Neural progenitor cell (in vitro differentiated cells): Measurements from ENCODE around the gene BMPR1A. TPM values are rescaled to one million over a fixed set of nuclear protein-coding genes. Genes with fewer than 3 reads are reported as not detected.

Source experiments
- DNase-seq: peaks from one replicate; pipeline ENCODE4 v3.0.0-alpha.2; 2016; ENCODE audit warnings: low spot score
- H2AFZ ChIP-seq: fragments of 200-600 bp; sonication (generic); replicated peaks from 2 replicates; pipeline ENCODE4 v1.6.1; 2016; ENCODE audit warnings: antibody characterized with exemption
- H3F3A ChIP-seq: fragments of 200-600 bp; sonication (generic); 2 replicates; pipeline ENCODE4 v1.6.1; 2016; ENCODE audit warnings: antibody characterized with exemption, low read depth
- H3K27ac ChIP-seq: fragments of 200-600 bp; sonication (generic); 2 replicates; pipeline ENCODE4 v1.5.1; 2016; ENCODE audit warnings: mild to moderate bottlenecking
- H3K27me3 ChIP-seq: fragments of 200-600 bp; sonication (generic); 2 replicates; pipeline ENCODE4 v1.6.1; 2016; ENCODE audit warnings: mild to moderate bottlenecking, moderate library complexity
- H3K36me3 ChIP-seq: fragments of 200-600 bp; sonication (generic); 2 replicates; pipeline ENCODE4 v1.5.1; 2016
- H3K4me1 ChIP-seq: fragments of 200-600 bp; sonication (generic); 2 replicates; pipeline ENCODE4 v1.6.1; 2016; ENCODE audit warnings: mixed run types
- H3K4me2 ChIP-seq: fragments of 200-600 bp; sonication (generic); 2 replicates; pipeline ENCODE4 v1.6.1; 2016
- H3K4me3 ChIP-seq: fragments of 200-600 bp; sonication (generic); 2 replicates; pipeline ENCODE4 v1.5.1; 2016
- H3K79me2 ChIP-seq: fragments of 200-600 bp; sonication (generic); 2 replicates; pipeline ENCODE4 v1.6.1; 2016; ENCODE audit warnings: low read depth
- H3K9ac ChIP-seq: fragments of 200-600 bp; sonication (generic); 2 replicates; pipeline ENCODE4 v1.6.1; 2016
- H3K9me3 ChIP-seq: fragments of 200-600 bp; sonication (generic); 2 replicates; pipeline ENCODE4 v1.5.1; 2016; ENCODE audit warnings: low read depth
- H4K20me1 ChIP-seq: fragments of 200-600 bp; sonication (generic); 2 replicates; pipeline ENCODE4 v1.6.1; 2016; ENCODE audit warnings: low read depth
- H3K27ac Mint-ChIP-seq: 3 replicates; pipeline ENCODE4 v1.8.0; 2021; ENCODE audit warnings: mixed read lengths
- H3K27me3 Mint-ChIP-seq: 2 replicates; pipeline ENCODE4 v1.8.0; 2022; ENCODE audit warnings: low read depth, mild to moderate bottlenecking, inconsistent platforms, moderate library complexity, mixed read lengths; ENCODE audit not compliant: insufficient read depth
- H3K36me3 Mint-ChIP-seq: 3 replicates; pipeline ENCODE4 v1.8.0; 2021; ENCODE audit warnings: mixed read lengths
- H3K4me1 Mint-ChIP-seq: 3 replicates; pipeline ENCODE4 v1.8.0; 2021; ENCODE audit warnings: mixed read lengths
- H3K4me3 Mint-ChIP-seq: 3 replicates; pipeline ENCODE4 v1.8.0; 2021; ENCODE audit warnings: mild to moderate bottlenecking, moderate library complexity, mixed read lengths
- H3K9me3 Mint-ChIP-seq: 3 replicates; pipeline ENCODE4 v1.8.0; 2020; ENCODE audit warnings: mixed read lengths
- CTCF ChIP-seq: fragments of 200-600 bp; sonication (generic); IDR thresholded peaks from 2 replicates; pipeline ENCODE4 v1.5.1; 2017; ENCODE audit warnings: antibody characterized with exemption, mild to moderate bottlenecking
- EZH2 ChIP-seq: fragments of 200-600 bp; sonication (generic); IDR thresholded peaks from 2 replicates; pipeline ENCODE4 v1.6.1; 2017; ENCODE audit warnings: antibody characterized with exemption, mild to moderate bottlenecking, moderate library complexity
- EZH2phosphoT487 ChIP-seq: fragments of 200-600 bp; sonication (generic); IDR thresholded peaks from 2 replicates; pipeline ENCODE4 v1.6.1; 2017; ENCODE audit warnings: antibody characterized with exemption
- total RNA-seq: library from RNA; depleted of rRNA; stranded (reverse); fragments of >200 nt; gene quantifications from 2 replicates; pipeline ENCODE4 v1.2.3, GENCODE V29; 2015; ENCODE audit warnings: low replicate concordance

Gene BMPR1A
- total RNA-seq, 1 donor from 2014 or later = 76.2 TPM

GRCh38 chr10:86828145-86828544, 71.7 kb downstream of the BMPR1A start:
- Mint-ChIP-seq H3K27ac (no peak overlapping the region), H3K9me3 (no peaks in the 10 kb centered on the region), H3K36me3 (peaks cover 14% of the 10 kb centered on the region), H3K4me3 (no peak overlapping the region), H3K4me1 (peaks cover 17% of the 10 kb centered on the region), H3K27me3 (peaks cover 2% of the 10 kb centered on the region)
- no peak for DNase-seq
- TF ChIP-seq CTCF (no peak), EZH2 (no peak), EZH2phosphoT487 (no peak)
- no peak overlapping the region for H3K9ac ChIP-seq
- H3K36me3 ChIP-seq = no peaks in the 10 kb centered on the region
- H3K9me3 ChIP-seq = no peaks in the 10 kb centered on the region
- peaks cover 26% of the 10 kb centered on the region for H3F3A ChIP-seq
- H3K4me3 ChIP-seq = no peak overlapping the region
- no peak overlapping the region for H2AFZ ChIP-seq
- H3K79me2 ChIP-seq = peaks cover 100% of the 10 kb centered on the region
- no peaks in the 10 kb centered on the region for H3K27me3 ChIP-seq
- H3K4me1 ChIP-seq = peaks cover 25% of the 10 kb centered on the region
- H4K20me1 ChIP-seq = peaks cover 98% of the 10 kb centered on the region
- H3K4me2 ChIP-seq = no peak overlapping the region
- H3K27ac ChIP-seq = no peak overlapping the region

DNA sequence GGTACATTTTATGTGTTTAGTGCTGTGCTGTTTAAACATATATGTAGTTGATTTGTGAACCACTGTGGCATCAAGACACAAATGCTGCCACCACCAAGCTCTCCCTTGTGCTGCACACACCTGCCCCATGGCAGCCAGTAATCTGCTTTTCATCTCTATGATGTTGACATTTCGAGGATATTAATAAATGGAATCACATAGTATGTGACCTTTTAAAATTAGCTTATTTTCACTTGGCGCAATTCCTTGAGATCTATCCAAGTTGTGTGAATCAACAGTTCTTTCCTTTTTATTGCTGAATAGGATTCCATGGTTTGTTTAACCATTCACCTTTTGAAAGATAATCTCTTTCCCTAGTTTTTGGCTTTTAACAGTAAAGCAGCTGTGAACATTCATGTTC, 73.1 kb downstream of the BMPR1A start:
- Histone ChIP-seq H3K9me3 (no peaks in the 10 kb centered on the region), H3K9ac (no peak overlapping the region), H3K27ac (no peak overlapping the region), H2AFZ (no peak overlapping the region), H3K27me3 (no peaks in the 10 kb centered on the region), H3K36me3 (no peaks in the 10 kb centered on the region), H4K20me1 (peaks cover 98% of the 10 kb centered on the region), H3K4me1 (peaks cover 13% of the 10 kb centered on the region), H3K4me3 (no peak overlapping the region), H3F3A (peaks cover 14% of the 10 kb centered on the region), H3K4me2 (no peak overlapping the region), H3K79me2 (peaks cover 100% of the 10 kb centered on the region)
- Mint-ChIP-seq H3K36me3 (peaks cover 14% of the 10 kb centered on the region), H3K4me1 (peaks cover 14% of the 10 kb centered on the region), H3K27me3 (peaks cover 2% of the 10 kb centered on the region), H3K27ac (no peak overlapping the region), H3K9me3 (no peaks in the 10 kb centered on the region), H3K4me3 (no peak overlapping the region)
- DNase-seq = no peak
- TF ChIP-seq EZH2 (no peak), CTCF (no peak), EZH2phosphoT487 (no peak)

- Mint-ChIP-seq H3K27ac (no peak overlapping the region), H3K9me3 (no peaks in the 10 kb centered on the region), H3K36me3 (peaks cover 16% of the 10 kb centered on the region), H3K4me1 (peaks cover 14% of the 10 kb centered on the region), H3K4me3 (no peak overlapping the region), H3K27me3 (peaks cover 2% of the 10 kb centered on the region)
- Histone ChIP-seq H3K4me3 (no peak overlapping the region), H3K27me3 (no peaks in the 10 kb centered on the region), H3K9me3 (no peaks in the 10 kb centered on the region), H4K20me1 (peaks cover 99% of the 10 kb centered on the region), H3F3A (peaks cover 14% of the 10 kb centered on the region), H3K4me1 (peaks cover 13% of the 10 kb centered on the region), H3K79me2 (peaks cover 100% of the 10 kb centered on the region), H3K9ac (no peak overlapping the region), H2AFZ (no peak overlapping the region), H3K4me2 (no peak overlapping the region), H3K27ac (no peak overlapping the region), H3K36me3 (no peaks in the 10 kb centered on the region)
- no peak for DNase-seq
- TF ChIP-seq EZH2 = no peak
- no peak for TF ChIP-seq EZH2phosphoT487
- TF ChIP-seq CTCF = no peak
These were observed 73.7 kb downstream of the BMPR1A start for GRCh38 chr10:86830043-86830591.
